GM23338 (cell line): ENCODE data around the gene SPI1. TPM values are rescaled to one million over a fixed set of nuclear protein-coding genes. Genes with fewer than 3 reads are reported as not detected.

Source experiments
- ATAC-seq: fragments of 200-7000 bp; cut with Tn5 transposase; 3 replicates; pipeline ENCODE4 v1.9.1; 2020
- DNase-seq: peaks from one replicate; pipeline ENCODE4 v3.0.0-alpha.2; 2015; ENCODE audit warnings: low spot score
- H2AFZ ChIP-seq: fragments of 200-600 bp; sonication (generic); 2 replicates; pipeline ENCODE4 v1.8.0; 2016; ENCODE audit warnings: antibody characterized with exemption, mild to moderate bottlenecking, moderate library complexity
- H3F3A ChIP-seq: fragments of 200-600 bp; sonication (generic); replicated peaks from 2 replicates; pipeline ENCODE4 v1.8.0; 2017; ENCODE audit warnings: antibody characterized with exemption, mixed run types, low read depth
- H3K27ac ChIP-seq: fragments of 200-600 bp; sonication (generic); 2 replicates; pipeline ENCODE4 v1.6.1; 2016; ENCODE audit warnings: low read depth
- H3K27me3 ChIP-seq: fragments of 200-600 bp; sonication (generic); 2 replicates; pipeline ENCODE4 v1.8.0; 2016; ENCODE audit warnings: mild to moderate bottlenecking, mixed run types, moderate library complexity; ENCODE audit not compliant: insufficient read depth
- H3K36me3 ChIP-seq: fragments of 200-600 bp; sonication (generic); 2 replicates; pipeline ENCODE4 v1.8.0; 2016; ENCODE audit warnings: mild to moderate bottlenecking; ENCODE audit not compliant: insufficient read depth
- H3K4me1 ChIP-seq: fragments of 200-600 bp; sonication (generic); 2 replicates; pipeline ENCODE4 v1.8.0; 2016; ENCODE audit warnings: mild to moderate bottlenecking, moderate library complexity; ENCODE audit not compliant: insufficient read depth
- H3K4me2 ChIP-seq: fragments of 200-600 bp; sonication (generic); 2 replicates; pipeline ENCODE4 v1.7.1; 2017; ENCODE audit warnings: mixed run types
- H3K4me3 ChIP-seq: fragments of 200-600 bp; sonication (generic); 2 replicates; pipeline ENCODE4 v1.6.1; 2016; ENCODE audit warnings: mixed run types
- H3K79me2 ChIP-seq: fragments of 200-600 bp; sonication (generic); replicated peaks from 2 replicates; pipeline ENCODE4 v1.8.0; 2017; ENCODE audit warnings: mild to moderate bottlenecking; ENCODE audit not compliant: insufficient read depth
- H3K9me2 ChIP-seq: fragments of 200-600 bp; sonication (generic); 2 replicates; pipeline ENCODE4 v1.8.0; 2017; ENCODE audit not compliant: insufficient read depth
- H4K20me1 ChIP-seq: fragments of 200-600 bp; sonication (generic); replicated peaks from 2 replicates; pipeline ENCODE4 v1.8.0; 2017; ENCODE audit warnings: mild to moderate bottlenecking; ENCODE audit not compliant: insufficient read depth
- H3K27ac Mint-ChIP-seq: 2 replicates; pipeline ENCODE4 v1.8.0; 2020; ENCODE audit warnings: inconsistent platforms, mild to moderate bottlenecking, moderate library complexity, mixed read lengths
- H3K27me3 Mint-ChIP-seq: 3 replicates; pipeline ENCODE4 v1.8.0; 2022; ENCODE audit warnings: low read depth, mild to moderate bottlenecking, moderate library complexity, mixed read lengths, inconsistent platforms; ENCODE audit not compliant: insufficient read depth, poor library complexity
- H3K36me3 Mint-ChIP-seq: 3 replicates; pipeline ENCODE4 v1.8.0; 2021; ENCODE audit warnings: low read depth, mild to moderate bottlenecking, inconsistent platforms, moderate library complexity, mixed read lengths
- H3K4me1 Mint-ChIP-seq: 3 replicates; pipeline ENCODE4 v1.8.0; 2020; ENCODE audit warnings: mild to moderate bottlenecking, inconsistent platforms, mixed read lengths
- H3K4me3 Mint-ChIP-seq: 3 replicates; pipeline ENCODE4 v1.8.0; 2021; ENCODE audit warnings: moderate library complexity, mild to moderate bottlenecking, inconsistent platforms, mixed read lengths
- H3K9me3 Mint-ChIP-seq: 3 replicates; pipeline ENCODE4 v1.8.0; 2020; ENCODE audit warnings: moderate library complexity, mild to moderate bottlenecking, inconsistent platforms, mixed read lengths
- CREB1 ChIP-seq: fragments of 250-450 bp; sonication (Bioruptor Pico); IDR thresholded peaks from 2 replicates; pipeline ENCODE4 v1.5.0; 2020; ENCODE audit warnings: low read depth, mild to moderate bottlenecking, moderate library complexity
- NANOG ChIP-seq: IDR thresholded peaks from 2 replicates; pipeline ENCODE4 v1.6.1; 2016; ENCODE audit warnings: antibody characterized with exemption, borderline replicate concordance
- POLR2AphosphoS5 ChIP-seq: IDR thresholded peaks from 2 replicates; pipeline ENCODE4 v1.6.1; 2016; ENCODE audit warnings: antibody characterized with exemption, low read depth
- polyA plus RNA-seq: library from polyadenylated mRNA; unstranded; fragments of >200 nt; fragmentation: Nextera tagmentation; extraction: Ambion mirVana; gene quantifications from 2 replicates; pipeline ENCODE4 v1.2.1, GENCODE V29; 2016
- total RNA-seq: library from RNA; depleted of rRNA; stranded (reverse); fragments of >200 nt; shearing (Covaris generic); gene quantifications from 2 replicates; pipeline ENCODE4 v1.2.3, GENCODE V29; 2014
- TF ChIP-seq, protein P1 (sequence below): fragments of 250-450 bp; sonication (Bioruptor Pico); IDR thresholded peaks from 2 replicates; pipeline ENCODE4 v1.5.0; 2020; ENCODE audit warnings: mild to moderate bottlenecking, moderate library complexity

Gene SPI1
- total and polyA plus RNA-seq, 2 experiments from 2014 or later, result 0.23 TPM; not detected in 1

DNA sequence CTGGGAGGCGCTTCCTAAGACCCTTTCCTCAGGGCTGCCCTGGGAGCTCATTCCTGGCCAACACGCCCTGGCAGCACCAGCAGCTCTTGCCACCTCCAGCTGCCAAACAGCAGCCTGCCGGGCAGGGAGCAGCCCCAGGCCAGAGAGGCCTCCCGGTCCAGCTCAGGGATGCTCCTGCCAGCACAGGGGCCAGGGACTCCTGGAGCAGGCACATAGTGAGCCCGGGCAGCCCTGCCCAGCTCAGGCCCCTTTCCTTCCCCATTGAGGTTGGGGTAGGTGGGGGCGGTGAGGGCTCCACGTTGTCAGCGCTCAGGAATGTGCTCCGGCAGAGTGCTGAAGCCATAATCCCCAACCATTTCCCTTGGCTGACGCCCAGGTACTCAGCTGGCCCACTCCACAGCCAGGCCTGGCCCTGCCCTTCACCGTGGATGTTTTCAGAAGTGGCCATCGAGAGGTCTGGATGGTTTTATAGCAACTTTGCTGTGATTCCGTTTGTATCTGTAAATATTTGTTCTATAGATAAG is 37.7 kb upstream of the SPI1 start (continued):
- TF ChIP-seq, protein P1, sequence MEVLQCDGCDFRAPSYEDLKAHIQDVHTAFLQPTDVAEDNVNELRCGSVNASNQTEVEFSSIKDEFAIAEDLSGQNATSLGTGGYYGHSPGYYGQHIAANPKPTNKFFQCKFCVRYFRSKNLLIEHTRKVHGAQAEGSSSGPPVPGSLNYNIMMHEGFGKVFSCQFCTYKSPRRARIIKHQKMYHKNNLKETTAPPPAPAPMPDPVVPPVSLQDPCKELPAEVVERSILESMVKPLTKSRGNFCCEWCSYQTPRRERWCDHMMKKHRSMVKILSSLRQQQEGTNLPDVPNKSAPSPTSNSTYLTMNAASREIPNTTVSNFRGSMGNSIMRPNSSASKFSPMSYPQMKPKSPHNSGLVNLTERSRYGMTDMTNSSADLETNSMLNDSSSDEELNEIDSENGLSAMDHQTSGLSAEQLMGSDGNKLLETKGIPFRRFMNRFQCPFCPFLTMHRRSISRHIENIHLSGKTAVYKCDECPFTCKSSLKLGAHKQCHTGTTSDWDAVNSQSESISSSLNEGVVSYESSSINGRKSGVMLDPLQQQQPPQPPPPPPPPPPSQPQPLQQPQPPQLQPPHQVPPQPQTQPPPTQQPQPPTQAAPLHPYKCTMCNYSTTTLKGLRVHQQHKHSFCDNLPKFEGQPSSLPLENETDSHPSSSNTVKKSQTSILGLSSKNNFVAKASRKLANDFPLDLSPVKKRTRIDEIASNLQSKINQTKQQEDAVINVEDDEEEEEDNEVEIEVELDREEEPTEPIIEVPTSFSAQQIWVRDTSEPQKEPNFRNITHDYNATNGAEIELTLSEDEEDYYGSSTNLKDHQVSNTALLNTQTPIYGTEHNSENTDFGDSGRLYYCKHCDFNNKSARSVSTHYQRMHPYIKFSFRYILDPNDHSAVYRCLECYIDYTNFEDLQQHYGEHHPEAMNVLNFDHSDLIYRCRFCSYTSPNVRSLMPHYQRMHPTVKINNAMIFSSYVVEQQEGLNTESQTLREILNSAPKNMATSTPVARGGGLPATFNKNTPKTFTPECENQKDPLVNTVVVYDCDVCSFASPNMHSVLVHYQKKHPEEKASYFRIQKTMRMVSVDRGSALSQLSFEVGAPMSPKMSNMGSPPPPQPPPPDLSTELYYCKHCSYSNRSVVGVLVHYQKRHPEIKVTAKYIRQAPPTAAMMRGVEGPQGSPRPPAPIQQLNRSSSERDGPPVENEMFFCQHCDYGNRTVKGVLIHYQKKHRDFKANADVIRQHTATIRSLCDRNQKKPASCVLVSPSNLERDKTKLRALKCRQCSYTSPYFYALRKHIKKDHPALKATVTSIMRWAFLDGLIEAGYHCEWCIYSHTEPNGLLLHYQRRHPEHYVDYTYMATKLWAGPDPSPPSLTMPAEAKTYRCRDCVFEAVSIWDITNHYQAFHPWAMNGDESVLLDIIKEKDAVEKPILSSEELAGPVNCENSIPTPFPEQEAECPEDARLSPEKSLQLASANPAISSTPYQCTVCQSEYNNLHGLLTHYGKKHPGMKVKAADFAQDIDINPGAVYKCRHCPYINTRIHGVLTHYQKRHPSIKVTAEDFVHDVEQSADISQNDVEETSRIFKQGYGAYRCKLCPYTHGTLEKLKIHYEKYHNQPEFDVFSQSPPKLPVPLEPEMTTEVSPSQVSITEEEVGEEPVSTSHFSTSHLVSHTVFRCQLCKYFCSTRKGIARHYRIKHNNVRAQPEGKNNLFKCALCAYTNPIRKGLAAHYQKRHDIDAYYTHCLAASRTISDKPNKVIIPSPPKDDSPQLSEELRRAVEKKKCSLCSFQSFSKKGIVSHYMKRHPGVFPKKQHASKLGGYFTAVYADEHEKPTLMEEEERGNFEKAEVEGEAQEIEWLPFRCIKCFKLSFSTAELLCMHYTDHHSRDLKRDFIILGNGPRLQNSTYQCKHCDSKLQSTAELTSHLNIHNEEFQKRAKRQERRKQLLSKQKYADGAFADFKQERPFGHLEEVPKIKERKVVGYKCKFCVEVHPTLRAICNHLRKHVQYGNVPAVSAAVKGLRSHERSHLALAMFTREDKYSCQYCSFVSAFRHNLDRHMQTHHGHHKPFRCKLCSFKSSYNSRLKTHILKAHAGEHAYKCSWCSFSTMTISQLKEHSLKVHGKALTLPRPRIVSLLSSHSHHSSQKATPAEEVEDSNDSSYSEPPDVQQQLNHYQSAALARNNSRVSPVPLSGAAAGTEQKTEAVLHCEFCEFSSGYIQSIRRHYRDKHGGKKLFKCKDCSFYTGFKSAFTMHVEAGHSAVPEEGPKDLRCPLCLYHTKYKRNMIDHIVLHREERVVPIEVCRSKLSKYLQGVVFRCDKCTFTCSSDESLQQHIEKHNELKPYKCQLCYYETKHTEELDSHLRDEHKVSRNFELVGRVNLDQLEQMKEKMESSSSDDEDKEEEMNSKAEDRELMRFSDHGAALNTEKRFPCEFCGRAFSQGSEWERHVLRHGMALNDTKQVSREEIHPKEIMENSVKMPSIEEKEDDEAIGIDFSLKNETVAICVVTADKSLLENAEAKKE (CRISPR knock-in tag), result no peak
- no peak for TF ChIP-seq CREB1 (CRISPR knock-in tag)

DNA sequence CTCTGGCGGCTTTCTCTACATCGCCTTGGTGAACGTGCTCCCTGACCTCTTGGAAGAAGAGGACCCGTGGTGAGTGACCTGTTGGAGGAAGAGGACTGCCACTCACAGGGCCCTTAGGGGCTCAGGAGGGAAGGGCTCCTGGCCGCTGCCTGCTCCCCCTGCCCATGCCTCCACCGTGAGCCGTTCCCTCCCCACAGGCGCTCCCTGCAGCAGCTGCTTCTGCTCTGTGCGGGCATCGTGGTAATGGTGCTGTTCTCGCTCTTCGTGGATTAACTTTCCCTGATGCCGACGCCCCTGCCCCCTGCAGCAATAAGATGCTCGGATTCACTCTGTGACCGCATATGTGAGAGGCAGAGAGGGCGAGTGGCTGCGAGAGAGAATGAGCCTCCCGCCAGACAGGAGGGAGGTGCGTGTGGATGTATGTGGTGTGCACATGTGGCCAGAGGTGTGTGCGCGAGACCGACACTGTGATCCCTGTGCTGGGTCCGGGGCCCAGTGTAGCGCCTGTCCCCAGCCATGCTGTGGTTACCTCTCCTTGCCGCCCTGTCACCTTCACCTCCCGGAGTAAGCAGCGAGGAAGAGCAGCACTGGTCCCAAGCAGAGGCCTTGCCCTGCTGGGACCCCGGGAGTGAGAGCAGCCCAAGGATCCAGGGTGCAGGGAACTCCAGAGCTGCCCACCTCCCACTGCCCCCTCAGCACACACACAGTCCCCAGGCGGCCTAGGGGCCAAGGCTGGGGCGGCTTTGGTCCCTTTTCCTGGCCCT is 36.9 kb upstream of the SPI1 start:
- no peaks in the 10 kb centered on the region for H3K27me3 ChIP-seq
- H3F3A ChIP-seq, result peaks cover 9% of the 10 kb centered on the region
- 0 out of 2 replicates have a peak, but pooled peaks have one; percentile 11 for TF ChIP-seq POLR2AphosphoS5
- TF ChIP-seq NANOG, result no peak
- no peaks in the 10 kb centered on the region for H3K79me2 ChIP-seq
- H3K4me2 ChIP-seq, result no peak overlapping the region
- no peak overlapping the region for H3K4me3 Mint-ChIP-seq
- ATAC-seq (peak; percentile 5; the same call in 2 of the 3 replicates), DNase-seq (no peak)
- no peaks in the 10 kb centered on the region for H3K9me2 ChIP-seq
- peaks cover 38% of the 10 kb centered on the region for H3K36me3 Mint-ChIP-seq
- peaks cover 6% of the 10 kb centered on the region; the same call in 1 of the 2 replicates for H3K36me3 ChIP-seq
- H3K4me3 ChIP-seq, result no peak overlapping the region
- no peaks in the 10 kb centered on the region for H3K4me1 ChIP-seq
- no peaks in the 10 kb centered on the region; the same call in 2 of the 3 replicates for H3K4me1 Mint-ChIP-seq
- no peaks in the 10 kb centered on the region for H3K9me3 Mint-ChIP-seq
- peak overlapping the region; percentile 45; the same call in 1 of the 2 replicates for H3K27ac ChIP-seq
- no peaks in the 10 kb centered on the region; the same call in 1 of the 2 replicates for H4K20me1 ChIP-seq
- H3K27ac Mint-ChIP-seq, result no peak overlapping the region
- H2AFZ ChIP-seq, result no peak overlapping the region
- H3K27me3 Mint-ChIP-seq, result peaks cover 15% of the 10 kb centered on the region
